ENCODE data around the gene ZNF91.
"Not testable (repeated sequence)": the region's sequence is repeated elsewhere in the genome, so short reads cannot be mapped to it uniquely, and the experiment has no call there.

Gene ZNF91

DNA sequence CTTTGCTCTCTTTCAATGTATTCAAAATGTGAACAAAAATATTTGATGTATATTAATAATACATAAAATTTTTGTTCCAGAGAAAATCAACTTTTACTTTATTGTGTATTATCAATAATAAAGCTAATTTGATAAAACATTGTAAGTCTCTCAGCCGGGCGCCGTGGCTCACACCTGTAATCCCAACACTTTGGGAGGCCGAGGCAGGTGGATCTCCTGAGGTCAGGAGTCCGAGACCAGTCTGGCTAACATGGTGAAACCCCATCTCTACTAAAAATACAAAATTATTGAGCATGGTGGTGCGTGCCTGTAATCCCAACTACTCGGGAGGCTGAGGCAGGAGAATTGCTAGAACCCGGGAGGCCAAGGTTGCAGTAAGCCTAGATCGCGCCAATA, 449 bp upstream of the ZNF91 start:
- not testable (repeated sequence) for DNase-seq (ENCODE audit: low spot score)

GRCh38 chr19:23394511-23394910, 760 bp downstream of the ZNF91 start:
- DNase-seq (ENCODE audit: low spot score): no peak

GRCh38 chr19:23393121-23393520, 2.1 kb downstream of the ZNF91 start:
- DNase-seq (ENCODE audit: low spot score): no peak

- DNase-seq (ENCODE audit: low spot score): no peak
Observed at GRCh38 chr19:23391236-23391635, 4.0 kb downstream of the ZNF91 start.

DNA sequence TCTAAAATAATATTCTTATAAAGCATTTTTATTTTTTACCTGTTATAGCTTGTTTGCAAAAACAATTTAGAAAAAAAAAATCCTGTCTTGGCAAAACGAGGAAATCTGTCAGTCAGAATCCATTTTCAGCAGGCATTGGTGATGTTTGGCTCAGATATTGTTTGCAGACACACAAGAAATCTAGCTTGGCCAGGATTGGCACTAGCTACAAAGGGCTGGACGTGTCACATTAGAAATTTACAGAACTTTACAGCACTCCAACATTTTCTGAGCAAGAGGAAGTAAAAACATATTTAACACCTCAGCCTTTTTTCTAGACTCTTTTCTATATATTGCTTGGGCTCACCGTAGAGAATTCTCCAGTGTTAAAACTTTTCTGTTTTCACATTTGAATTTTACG, 9.9 kb downstream of the ZNF91 start:
- no peak for DNase-seq (ENCODE audit: low spot score)

GRCh38 chr19:23384858-23385257, 10.4 kb downstream of the ZNF91 start:
- no peak for DNase-seq (ENCODE audit: low spot score)

- no peak for DNase-seq (ENCODE audit: low spot score)
Observed at GRCh38 chr19:23384166-23384565, 11.1 kb downstream of the ZNF91 start.

DNA sequence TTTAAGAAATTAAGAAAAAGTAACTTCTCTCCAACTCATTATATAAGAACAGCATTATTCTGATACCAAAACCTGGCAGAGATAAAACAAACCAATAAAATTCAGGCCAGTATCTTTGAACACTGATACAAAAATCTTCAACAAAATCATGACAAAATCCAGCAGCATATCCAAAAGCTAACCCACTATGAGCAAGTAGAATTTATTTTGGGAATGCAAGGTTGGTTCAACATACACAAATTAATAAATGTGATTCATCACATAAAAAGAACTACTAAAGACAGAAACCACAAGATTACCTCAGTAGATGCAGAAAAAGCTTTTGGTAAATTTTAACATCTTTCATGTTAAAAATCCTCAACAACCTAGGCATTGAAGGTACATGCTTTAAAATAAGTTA, 12.3 kb downstream of the ZNF91 start:
- no peak for DNase-seq (ENCODE audit: low spot score)

DNA sequence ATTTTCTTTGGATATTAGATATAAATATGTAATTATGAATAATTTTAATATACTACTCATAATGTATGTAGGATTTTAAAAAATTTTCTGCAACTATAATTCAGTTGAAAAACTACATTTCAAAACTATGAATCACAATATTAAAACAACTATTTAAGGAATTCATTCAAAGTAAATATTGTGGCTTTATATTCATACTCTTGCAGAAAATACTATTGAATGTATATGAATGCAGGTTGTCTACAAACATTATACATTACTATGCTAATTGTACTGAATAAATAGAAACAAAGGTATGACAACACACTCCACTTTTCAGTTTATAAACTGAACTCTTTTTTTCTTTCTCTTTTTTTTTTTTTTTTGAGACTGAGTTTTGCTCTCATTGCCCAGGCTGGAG, 14.2 kb downstream of the ZNF91 start:
- DNase-seq (ENCODE audit: low spot score): no peak

GRCh38 chr19:23379671-23380070, 15.6 kb downstream of the ZNF91 start:
- DNase-seq (ENCODE audit: low spot score): not testable (repeated sequence)

DNA sequence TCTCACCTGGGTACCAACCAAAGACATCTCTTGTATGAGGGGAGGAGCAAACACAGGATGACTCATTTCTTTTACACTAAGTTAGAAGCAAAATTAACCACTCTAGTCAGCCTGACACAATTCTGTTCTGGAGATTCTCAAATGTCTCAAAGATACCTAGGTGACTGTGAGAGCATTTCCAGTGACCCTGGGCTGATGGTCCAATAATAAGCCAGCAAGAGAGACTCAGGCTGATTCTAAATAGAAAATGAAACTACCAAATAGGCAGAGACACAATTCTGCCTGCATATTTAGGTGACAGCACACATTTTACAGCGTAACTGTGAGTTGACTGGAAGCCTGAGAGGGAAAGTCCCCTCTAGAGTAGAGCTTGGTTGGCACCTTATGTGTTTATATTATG, 16.3 kb downstream of the ZNF91 start:
- no peak for DNase-seq (ENCODE audit: low spot score)

DNA sequence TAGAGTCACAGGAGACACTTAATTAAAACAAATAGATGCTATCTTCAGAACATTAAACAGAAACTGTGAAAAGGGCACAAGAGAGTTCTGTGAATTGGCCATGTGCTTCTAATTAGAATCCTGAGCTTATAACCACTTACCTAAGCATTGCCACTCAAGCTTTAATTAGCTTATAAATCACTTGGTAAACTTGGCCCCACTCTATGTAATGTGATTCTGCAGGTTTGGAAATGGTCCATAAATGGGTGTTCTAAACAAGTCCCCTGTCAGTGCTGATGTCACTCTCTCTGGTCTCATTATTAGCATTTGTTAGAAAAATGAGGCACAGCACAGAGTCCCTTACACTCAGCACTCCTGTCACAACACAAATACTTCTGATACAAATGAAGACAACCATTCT, 18.0 kb downstream of the ZNF91 start:
- DNase-seq (ENCODE audit: low spot score): no peak

GRCh38 chr19:23366437-23366836, 28.8 kb downstream of the ZNF91 start:
- no peak for DNase-seq (ENCODE audit: low spot score)

DNA sequence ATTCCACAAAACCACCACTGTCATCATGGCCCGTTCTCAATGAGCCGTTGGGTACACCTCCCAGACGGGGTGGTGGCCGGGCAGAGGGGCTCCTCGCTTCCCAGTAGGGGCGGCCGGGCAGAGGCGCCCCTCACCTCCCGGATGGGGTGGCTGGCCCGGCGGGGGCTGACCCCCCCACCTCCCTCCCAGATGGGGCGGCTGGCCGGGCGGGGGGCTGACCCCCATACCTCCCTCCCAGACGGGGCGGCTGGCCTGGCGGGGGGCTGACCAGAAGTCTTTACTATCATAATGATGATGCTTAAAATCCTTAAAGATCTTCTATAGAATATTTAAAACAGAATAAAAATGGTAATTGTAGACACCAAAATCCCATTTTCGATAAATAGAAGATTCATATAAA, 29.2 kb downstream of the ZNF91 start:
- DNase-seq (ENCODE audit: low spot score): not testable (repeated sequence)

DNA sequence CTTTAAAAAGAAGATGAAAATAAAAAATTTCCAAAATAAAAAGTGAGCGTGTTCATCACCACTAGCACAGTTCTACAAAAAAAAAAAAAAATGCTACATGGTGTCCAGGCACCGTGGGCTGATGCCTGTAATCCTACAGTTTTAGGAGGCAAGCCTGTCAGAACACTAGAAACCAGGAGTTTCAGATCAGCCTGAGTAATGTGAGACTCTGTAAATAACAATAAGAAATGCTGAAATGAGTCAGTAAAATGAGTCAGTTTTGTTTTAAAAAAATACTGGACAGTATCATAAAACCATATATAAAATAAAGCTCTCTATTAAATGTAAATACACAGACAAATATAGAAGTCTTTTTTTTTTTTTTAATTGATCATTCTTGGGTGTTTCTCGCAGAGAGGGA, 30.0 kb downstream of the ZNF91 start:
- DNase-seq (ENCODE audit: low spot score): no peak

DNA sequence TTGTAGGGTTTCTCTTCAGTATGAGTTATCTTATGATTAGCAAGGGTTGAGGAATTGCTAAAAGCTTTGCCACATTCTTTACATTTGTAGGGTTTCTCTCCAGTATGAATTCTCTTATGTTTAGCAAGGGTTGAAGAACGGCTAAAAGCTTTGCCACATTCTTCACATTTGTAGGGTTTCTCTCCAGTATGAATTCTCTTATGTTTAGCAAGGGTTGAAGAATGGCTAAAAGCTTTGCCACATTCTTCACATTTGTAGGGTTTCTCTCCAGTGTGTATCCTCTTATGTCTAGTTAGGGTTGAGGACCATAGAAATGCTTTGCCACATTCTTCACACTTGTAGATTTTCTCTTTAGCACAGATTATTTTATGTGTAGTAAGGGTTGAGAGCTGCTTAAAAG, 33.4 kb downstream of the ZNF91 start:
- DNase-seq (ENCODE audit: low spot score): not testable (repeated sequence)

DNA sequence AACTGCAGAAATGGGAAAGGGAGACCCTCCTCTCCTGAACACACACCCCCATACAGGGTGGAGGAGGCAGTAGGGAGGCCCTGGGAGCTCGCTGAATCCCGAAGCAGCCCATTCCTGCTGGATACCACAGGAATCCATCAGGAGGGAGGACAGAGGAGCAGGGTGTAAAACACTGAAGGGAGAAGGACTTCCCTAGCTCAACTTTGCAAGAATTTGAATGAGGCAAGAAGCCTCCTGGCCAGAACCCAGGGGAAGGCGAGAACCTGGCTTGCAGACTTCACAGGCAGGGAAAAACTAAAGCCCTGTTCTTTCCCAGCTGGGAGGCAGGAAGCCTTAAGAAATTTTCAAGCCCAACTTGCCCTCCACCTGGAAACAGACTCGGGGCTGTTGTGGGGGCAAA, 43.5 kb downstream of the ZNF91 start:
- DNase-seq (ENCODE audit: low spot score): no peak

GRCh38 chr19:23346696-23347095, 48.6 kb downstream of the ZNF91 start:
- DNase-seq (ENCODE audit: low spot score): no peak

GRCh38 chr19:23345838-23346237, 49.4 kb downstream of the ZNF91 start:
- no peak for DNase-seq (ENCODE audit: low spot score)

- DNase-seq (ENCODE audit: low spot score): no peak
Observed at GRCh38 chr19:23343434-23344010, 51.7 kb downstream of the ZNF91 start.

DNA sequence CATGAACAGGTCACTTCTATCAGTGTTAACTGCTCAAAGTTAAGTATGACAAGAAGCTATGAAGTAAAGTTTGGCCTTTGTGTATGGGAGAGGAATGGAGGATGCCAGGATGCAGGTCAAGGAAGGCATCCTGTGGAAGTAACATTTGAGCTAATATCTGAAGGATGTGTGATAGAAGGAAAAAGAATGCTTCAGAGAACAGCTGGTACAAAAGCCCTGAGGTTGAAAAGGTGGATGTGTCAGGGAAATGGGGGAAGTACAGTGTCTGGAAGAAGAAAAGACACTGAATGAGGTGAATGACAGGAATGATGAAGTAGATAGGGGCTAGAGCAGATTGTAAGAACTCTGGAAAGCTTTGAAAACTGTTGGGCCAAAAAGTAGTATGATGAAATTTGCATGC, 67.1 kb downstream of the ZNF91 start:
- DNase-seq (ENCODE audit: low spot score): no peak

DNA sequence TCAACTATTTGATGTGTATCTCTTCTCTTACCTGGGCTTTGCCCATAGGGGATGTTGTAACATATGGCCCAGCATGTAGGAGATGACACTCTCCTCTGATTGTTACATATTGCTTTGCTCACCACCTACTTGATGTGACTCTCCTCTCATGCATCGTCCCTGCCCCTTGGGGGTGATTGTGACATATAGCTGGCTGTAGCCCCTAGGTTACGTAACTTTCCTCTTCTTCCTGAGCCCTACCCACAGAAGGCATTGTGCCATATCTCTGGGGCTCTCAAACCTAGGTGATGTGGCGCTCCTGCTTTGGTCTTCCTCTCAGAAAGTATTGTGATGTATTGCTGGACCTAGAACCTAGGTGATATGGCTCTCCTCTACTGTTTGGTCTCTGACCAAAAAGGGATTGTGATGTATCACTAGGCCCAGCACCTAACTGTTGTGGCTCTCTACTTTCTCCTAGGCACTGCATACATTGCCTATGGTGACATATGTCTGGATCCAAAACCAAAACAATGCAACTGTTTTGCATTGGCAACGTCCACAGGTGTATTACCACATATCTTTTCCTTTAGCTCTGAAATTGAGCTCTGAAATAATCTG, 73.2 kb downstream of the ZNF91 start:
- no peak for DNase-seq (ENCODE audit: low spot score)

- not testable (repeated sequence) for DNase-seq (ENCODE audit: low spot score)
Observed at GRCh38 chr19:23321403-23321802, 73.9 kb downstream of the ZNF91 start.

DNA sequence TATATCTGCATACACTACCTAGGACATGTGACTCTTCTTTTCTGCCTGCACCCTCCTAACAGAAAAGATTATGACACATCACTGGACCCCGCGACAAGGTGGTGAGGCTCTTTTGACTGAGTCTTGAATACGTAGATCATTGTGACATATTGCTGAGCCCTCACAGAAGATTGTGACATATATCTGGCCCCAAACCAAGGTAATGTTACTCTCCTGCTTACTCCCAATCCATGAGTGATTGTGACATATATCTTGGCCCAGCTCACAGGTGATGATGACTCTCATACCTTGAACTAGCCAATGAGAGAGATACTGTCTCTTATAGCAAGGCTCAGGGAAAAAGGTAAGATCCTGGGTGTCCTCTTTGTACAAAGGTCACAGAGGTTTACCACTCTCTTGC, 75.7 kb downstream of the ZNF91 start:
- not testable (repeated sequence) for DNase-seq (ENCODE audit: low spot score)
